GM20000 (cell line): ENCODE data around the gene PLK3.
"Not testable (repeated sequence)": the region's sequence is repeated elsewhere in the genome, so short reads cannot be mapped to it uniquely, and the experiment has no call there.

Source experiments
- DNase-seq: peaks from one replicate; pipeline ENCODE4 v3.0.0; 2012; ENCODE audit warnings: low spot score
- CTCF ChIP-seq: IDR thresholded peaks from 2 replicates; pipeline ENCODE4 v1.5.1; 2012; ENCODE audit warnings: mild to moderate bottlenecking, control low read depth; ENCODE audit errors: extremely low read depth, missing control alignments

PLK3 gene

GRCh38 chr1:44821240-44821715, 21.1 kb downstream of the PLK3 start:
- TF ChIP-seq CTCF: no peak
- no peak for DNase-seq

DNA sequence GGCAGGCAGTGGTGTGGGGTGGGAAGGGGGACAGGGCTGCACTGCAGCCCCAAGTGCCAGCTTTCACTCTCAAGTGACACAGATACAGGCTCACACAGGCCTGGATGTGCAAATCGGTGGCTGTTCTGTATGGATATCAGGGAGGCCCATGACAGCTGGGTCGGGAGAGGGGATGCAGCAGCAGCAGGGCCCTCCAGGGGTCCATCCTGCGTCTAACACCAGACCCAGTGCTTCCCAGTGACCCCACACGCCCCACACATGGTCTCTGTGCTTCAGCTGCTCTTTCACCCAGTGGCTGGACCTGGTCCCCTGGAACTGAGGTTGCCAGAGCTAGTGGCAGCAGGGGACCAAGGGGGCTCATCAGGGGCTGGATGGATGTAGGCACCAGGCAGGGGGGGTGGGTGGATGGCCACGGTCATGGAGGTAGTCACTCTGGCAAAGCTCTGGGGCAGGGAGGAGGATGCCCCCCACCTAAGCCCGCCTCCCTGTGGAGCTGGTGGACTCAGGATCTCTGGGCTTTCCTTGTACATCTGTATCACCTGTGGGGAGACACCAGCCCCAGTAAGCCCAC, 22.0 kb downstream of the PLK3 start:
- TF ChIP-seq CTCF: no peak
- no peak for DNase-seq

DNA sequence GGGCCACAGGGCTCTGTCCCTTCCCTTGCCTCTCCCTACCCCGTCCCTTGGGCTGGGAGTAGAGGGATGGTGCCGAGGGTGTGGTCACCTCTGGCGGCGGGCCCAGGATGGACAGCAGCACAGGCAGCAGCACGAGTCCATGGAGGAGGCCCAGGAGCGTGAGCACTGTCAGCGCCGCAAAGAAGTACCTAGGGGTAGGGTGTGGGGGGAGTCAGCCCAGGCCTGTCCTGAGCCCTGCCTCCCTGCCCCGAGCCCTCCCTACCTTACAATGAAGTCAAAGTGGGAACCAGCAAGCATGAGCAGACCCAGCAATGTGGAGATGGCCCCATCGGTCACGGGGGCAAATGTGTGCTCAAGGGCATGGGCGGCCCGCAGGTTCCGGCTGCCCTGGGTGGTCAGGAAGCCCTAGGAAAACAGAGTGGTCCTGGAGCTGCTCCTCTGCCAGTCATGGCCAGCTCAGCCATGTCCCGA, 22.8 kb downstream of the PLK3 start:
- DNase-seq: no peak
- no peak for TF ChIP-seq CTCF

GRCh38 chr1:44824392-44824791, 24.2 kb downstream of the PLK3 start:
- DNase-seq: not testable (repeated sequence)

- no peak for TF ChIP-seq CTCF
- DNase-seq: no peak
These were observed 26.4 kb downstream of the PLK3 start for GRCh38 chr1:44826375-44827196.

GRCh38 chr1:44827197-44828002, 27.2 kb downstream of the PLK3 start:
- DNase-seq: no peak
- no peak for TF ChIP-seq CTCF

- no peak for DNase-seq
- TF ChIP-seq CTCF: no peak
These were observed 27.9 kb downstream of the PLK3 start for GRCh38 chr1:44828003-44828651.
